Right ventricle myocardium superior (tissue), 1 donor: ENCODE data around the gene EIF4A3. TPM values are rescaled to one million over a fixed set of nuclear protein-coding genes. Genes with fewer than 3 reads are reported as not detected.

Experiments used
- ATAC-seq: fragments of 200-7000 bp; cut with Tn5 transposase; one replicate; pipeline ENCODE4 v1.9.1; 2020; ENCODE audit warnings: mild to moderate bottlenecking; ENCODE audit not compliant: poor library complexity
- DNase-seq: peaks from one replicate; pipeline ENCODE4 v3.0.0-alpha.2; 2020
- intact Hi-C: fragments of 100-400 bp; cut with DNase I; formaldehyde crosslinking; loops from one replicate; pipeline ENCODE4 v1.11.2; 2022
- total RNA-seq: library from RNA; stranded (reverse); fragmentation: NEBNext Ultra II Directional; extraction: Animal tissue kit (Norgen Biotek cat#: 25700); gene quantifications from one replicate; pipeline ENCODE4 v1.2.1, GENCODE V29; 2021
- donor health status: DM: no; HTN: yes; CAD: no; lungs with severe emphysema.

EIF4A3 gene
- total RNA-seq, 1 donor from 2014 or later, result 32.1 TPM

GRCh38 chr17:80145076-80146075 is 1.6 kb downstream of the EIF4A3 start:
- no peak for DNase-seq
- no peak for ATAC-seq
- intact Hi-C loops, result no loop called here

DNA sequence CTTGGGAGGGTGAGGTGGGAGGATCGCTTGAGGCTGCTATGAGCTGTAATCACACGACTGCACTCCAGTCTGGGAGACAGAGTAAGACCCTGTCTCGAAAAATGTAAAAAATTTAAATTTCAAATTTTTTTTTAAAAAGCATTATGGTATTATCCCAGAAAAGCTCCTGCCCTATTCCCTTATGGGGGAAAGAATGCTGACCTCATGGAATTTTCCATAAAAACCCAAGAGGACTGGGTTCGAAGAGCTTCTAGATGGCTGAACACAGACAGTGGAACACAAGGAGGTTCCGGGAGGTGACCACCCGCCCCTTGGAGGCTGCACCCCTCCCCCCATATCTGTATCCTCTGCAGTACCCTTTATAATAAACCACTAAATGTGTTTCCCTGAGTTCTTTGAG is 4.0 kb downstream of the EIF4A3 start:
- no peak for DNase-seq
- ATAC-seq, result no peak
- intact Hi-C loops, result no loop called here

- DNase-seq, result no peak
- no peak for ATAC-seq
- intact Hi-C loops, result no loop called here
Observed at GRCh38 chr17:80141463-80142165, 5.3 kb downstream of the EIF4A3 start.

GRCh38 chr17:80138856-80139426 is 8.0 kb downstream of the EIF4A3 start:
- DNase-seq (no peak), ATAC-seq (no peak)
- intact Hi-C loops, result no loop called here

DNA sequence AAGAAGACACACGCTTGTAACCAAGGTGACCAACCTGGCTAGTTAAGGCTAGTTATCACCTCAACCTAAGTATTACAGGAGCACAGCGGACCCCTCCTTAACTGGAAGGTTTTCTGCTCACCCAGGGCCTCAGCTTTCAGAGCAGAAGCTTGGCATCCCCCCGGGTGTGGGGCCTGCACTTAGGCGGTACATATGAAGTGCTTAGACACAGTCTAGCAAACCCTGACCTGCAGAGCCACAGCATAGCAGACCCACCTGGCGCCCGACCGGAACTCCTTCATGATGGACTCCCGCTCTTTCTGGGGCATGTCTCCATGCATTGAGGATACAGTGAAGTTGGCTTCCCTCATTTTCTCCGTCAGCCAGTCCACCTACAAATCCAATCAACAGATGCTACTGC is 9.8 kb downstream of the EIF4A3 start:
- intact Hi-C loops, result no loop called here
- ATAC-seq, result no peak
- no peak for DNase-seq

DNA sequence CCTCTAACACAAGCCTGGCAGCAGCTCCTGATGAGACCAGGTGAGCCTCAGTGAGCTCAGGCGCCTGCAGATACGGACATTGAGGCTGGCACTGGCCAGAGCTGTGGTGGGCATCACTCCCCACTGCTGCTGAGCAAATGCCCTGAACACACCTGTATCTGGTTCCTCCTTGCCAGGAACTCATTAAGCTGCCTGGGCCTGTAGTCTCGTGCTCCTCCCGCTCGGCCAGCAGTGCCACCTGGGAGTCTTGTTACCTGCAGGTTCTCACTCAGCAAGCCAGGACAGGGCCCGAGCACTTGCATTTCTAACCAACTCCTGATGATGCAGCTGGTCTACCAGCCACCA is 13.3 kb downstream of the EIF4A3 start:
- ATAC-seq (no peak), DNase-seq (no peak)
- intact Hi-C loops, result no loop called here

DNA sequence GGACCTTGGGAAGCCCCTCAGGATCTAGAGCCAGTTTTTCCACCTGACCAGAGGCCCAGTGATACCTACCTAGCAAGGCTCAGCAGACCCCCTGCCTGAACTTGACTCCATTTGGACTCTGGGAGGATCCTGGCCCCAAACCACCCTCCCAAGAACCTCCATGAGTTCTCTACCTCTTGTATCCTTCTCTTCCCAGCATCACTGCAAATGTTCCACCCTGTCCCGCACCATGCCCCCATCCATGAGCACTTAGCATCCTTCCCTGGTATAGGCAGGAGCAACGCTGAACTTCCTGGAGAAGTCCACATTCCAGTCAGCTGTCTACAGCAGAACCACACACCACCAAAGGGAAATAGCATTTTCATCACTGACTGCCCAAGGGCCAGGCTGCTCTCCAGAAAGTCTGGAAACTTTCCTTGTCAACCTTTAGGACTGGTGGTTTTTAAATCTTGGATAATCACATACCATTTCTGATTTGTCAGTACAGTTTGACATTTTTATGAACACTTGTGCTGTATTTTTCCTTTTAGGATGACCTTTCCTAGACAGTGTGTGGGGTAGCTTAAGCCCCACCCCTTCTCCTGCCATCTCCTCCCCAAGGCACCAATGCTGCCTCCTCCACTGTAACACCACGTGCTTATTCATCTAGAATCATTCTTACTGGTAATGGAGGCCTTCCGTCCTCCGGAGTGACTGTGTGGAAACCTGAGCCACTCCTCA is 13.9 kb downstream of the EIF4A3 start:
- ATAC-seq (no peak), DNase-seq (no peak)
- intact Hi-C loops, result no loop called here

DNA sequence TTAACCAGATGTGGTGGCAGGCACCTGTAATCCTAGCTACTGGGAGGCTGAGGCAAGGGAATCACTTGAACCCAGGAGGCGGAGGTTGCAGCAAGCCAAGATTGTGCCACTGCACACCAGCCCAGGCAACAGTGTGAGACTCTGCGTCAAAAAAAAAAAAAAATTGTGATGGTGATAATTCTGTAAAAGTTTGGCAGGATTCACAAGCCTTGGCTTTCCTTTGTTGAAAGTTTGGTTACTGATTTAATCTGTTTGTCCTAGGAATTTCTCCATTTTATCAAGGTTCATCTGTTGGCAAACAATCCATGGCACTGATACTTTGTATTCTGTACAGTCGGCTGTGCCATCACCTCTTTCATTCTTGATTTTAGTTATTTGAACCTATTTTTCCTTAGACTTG is 15.9 kb downstream of the EIF4A3 start:
- intact Hi-C loops, result no loop called here
- no peak for DNase-seq
- no peak for ATAC-seq

DNA sequence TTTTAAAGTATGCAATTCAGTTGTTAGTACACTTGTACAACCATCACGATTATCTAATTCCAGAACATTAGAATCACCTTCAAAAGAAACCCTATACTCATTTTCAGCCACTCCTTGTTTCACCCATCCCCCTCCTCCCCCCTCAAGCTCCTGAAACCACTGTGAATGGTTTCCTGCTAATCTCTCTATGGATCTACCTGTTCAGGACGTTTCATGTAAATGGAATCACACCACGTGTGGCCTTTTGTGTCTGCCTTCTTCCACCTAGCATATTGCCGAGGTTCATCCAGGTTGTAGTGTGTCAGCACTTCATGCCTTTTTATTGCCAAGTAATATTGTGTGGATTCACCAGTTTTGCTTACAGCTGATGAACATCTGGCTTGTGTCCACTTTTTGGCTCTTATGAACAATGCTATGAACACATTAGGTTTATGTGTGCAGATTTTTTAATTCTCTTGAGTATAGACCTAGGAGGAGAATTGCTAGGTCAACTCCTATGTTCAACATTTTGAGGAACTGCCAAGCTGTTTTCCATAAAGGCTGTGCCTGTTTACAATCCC is 17.8 kb downstream of the EIF4A3 start:
- ATAC-seq, result no peak
- DNase-seq, result no peak
- intact Hi-C loops, result no loop called here

DNA sequence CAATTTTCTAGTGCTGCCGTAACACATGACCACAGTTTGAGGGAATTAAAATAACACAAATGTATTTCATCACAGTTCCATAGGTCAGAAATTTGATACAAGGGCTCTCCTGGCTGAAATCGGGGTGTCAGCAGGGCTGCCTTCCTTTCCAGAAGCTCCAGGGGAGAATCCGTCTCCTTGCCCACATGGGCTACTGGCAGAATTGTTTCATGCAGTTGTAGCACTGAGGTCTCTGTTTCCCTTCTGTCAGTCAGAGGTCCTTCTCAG is 20.5 kb downstream of the EIF4A3 start:
- ATAC-seq (no peak), DNase-seq (no peak)
- intact Hi-C loops, result no loop called here

GRCh38 chr17:80125656-80126448 is 21.1 kb downstream of the EIF4A3 start:
- no peak for ATAC-seq
- no peak for DNase-seq

GRCh38 chr17:80124351-80124981 is 22.5 kb downstream of the EIF4A3 start:
- DNase-seq, result no peak
- intact Hi-C loops, result no loop called here

More at GRCh38 chr17:80125656-80126448, 21.1 kb downstream of the EIF4A3 start:
- intact Hi-C loops, result no loop called here

GRCh38 chr17:80123791-80124190 is 23.1 kb downstream of the EIF4A3 start:
- intact Hi-C loops, result no loop called here
- ATAC-seq (no peak), DNase-seq (no peak)

More at GRCh38 chr17:80124351-80124981, 22.5 kb downstream of the EIF4A3 start:
- no peak for ATAC-seq

GRCh38 chr17:80122926-80123505 is 23.9 kb downstream of the EIF4A3 start:
- ATAC-seq (no peak), DNase-seq (no peak)
- intact Hi-C loops, result no loop called here

- ATAC-seq, result no peak
- intact Hi-C loops, result no loop called here
- DNase-seq, result no peak
Observed at GRCh38 chr17:80122026-80122575, 24.8 kb downstream of the EIF4A3 start.

- no peak for ATAC-seq
- intact Hi-C loops, result no loop called here
- DNase-seq, result no peak
Observed at GRCh38 chr17:80119839-80120238, 27.1 kb downstream of the EIF4A3 start.

DNA sequence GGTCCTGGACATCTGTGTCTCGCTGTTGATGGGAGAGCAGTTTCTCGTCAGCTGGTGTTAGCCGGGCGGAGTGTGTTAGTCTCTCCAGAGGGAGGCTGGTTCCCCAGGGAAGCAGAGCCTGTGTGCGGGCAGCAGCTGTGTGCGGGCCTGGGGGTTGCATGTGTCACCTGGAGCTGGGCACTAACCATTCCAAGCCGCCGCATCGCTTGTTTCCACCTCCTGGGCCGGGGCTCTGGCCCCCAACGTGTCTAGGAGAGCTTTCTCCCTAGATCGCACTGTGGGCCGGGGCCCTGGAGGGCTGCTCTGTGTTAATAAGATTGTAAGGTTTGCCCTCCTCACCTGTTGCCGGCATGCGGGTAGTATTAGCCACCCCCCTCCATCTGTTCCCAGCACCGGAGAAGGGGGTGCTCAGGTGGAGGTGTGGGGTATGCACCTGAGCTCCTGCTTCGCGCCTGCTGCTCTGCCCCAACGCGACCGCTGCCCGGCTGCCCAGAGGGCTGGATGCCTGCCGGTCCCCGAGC is 27.6 kb downstream of the EIF4A3 start:
- no peak for ATAC-seq
- no peak for DNase-seq
- intact Hi-C loops, result no loop called here
